Stimulated activated CD4-positive, alpha-beta T cell treated with anti-CD3 and anti-CD28 coated beads, TNF-alpha, amount 100 ng/mL, for 48 hours (primary cell): Measurements from ENCODE around the gene ACHE.

ENCODE experiments used
- DNase-seq, 3 donors: peaks; one replicate each; pipeline ENCODE4 v3.0.0-alpha.2; 2020; ENCODE audit warnings: low read depth in 3 of 3

The ACHE gene

GRCh38 chr7:100896732-100897608, 1.3 kb upstream of the ACHE start:
- no peak for DNase-seq

- DNase-seq = no peak
Measured at GRCh38 chr7:100895956-100896731, 456 bp upstream of the ACHE start.

- DNase-seq = no peak
Measured at GRCh38 chr7:100894860-100895700, 608 bp downstream of the ACHE start.

- DNase-seq = no peak
Measured at GRCh38 chr7:100893910-100894721, 1.6 kb downstream of the ACHE start.

- no peak for DNase-seq
Measured at GRCh38 chr7:100893318-100893895, 2.3 kb downstream of the ACHE start.

GRCh38 chr7:100892364-100893317, 3.0 kb downstream of the ACHE start:
- DNase-seq = no peak

- no peak for DNase-seq
Measured at GRCh38 chr7:100891568-100892247, 4.0 kb downstream of the ACHE start.

- no peak for DNase-seq
Measured at GRCh38 chr7:100890653-100891567, 4.8 kb downstream of the ACHE start.

GRCh38 chr7:100888988-100889750, 6.5 kb downstream of the ACHE start, which contains the start of gene UFSP1:
Gene UFSP1 (minus strand): TSS chr7:100889715. CDS start chr7:100889271, 444 bp downstream.
- DNase-seq = no peak

GRCh38 chr7:100888291-100888987, 7.2 kb downstream of the ACHE start:
- no peak for DNase-seq

- DNase-seq = no peak
Measured at GRCh38 chr7:100887516-100888290, 8.0 kb downstream of the ACHE start.

- no peak for DNase-seq
Measured at GRCh38 chr7:100886936-100887515, 8.7 kb downstream of the ACHE start.

GRCh38 chr7:100886142-100886935, 9.3 kb downstream of the ACHE start:
- no peak for DNase-seq

- DNase-seq = no peak
Measured at GRCh38 chr7:100885440-100886141, 10.1 kb downstream of the ACHE start.
